ENCODE data around the gene SLCO3A1.

The SLCO3A1 gene

DNA sequence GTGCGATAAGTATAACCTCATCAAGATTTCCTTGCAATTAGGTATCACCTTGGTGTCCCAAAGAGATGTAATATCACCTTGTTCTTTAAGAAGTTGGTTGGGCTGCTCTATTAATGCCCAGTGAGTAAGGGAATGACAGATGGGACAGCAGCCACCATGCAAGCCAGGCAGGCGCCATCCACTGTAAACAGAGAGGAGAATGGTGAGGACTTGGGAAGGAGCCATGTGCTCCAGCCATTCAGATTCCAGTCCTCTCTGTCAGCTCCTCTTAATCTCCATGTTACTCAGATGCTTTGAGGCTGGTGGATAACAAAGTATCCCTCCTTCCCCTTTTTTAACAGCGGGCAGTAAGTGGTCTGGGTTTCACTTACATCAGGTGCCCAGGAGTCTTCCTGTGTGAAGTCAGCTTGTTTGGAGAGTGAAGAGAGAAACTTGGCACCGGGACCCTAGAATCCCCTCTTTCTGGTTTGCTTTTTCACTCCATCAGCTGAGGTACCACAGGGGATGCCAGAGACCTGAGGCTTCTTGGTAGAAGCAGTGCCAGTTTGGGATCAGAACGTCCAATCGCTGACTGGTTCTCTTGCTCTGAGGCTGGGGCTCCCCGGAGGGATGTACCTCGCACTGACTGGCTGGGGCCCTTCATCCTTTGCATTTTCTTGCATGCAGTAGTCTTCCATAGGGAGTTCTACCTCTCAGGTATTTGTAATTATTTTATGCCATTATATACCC, 29.5 kb downstream of the SLCO3A1 start:
- no peak for DNase-seq (ENCODE audit: low read depth in 2 of 2)

DNA sequence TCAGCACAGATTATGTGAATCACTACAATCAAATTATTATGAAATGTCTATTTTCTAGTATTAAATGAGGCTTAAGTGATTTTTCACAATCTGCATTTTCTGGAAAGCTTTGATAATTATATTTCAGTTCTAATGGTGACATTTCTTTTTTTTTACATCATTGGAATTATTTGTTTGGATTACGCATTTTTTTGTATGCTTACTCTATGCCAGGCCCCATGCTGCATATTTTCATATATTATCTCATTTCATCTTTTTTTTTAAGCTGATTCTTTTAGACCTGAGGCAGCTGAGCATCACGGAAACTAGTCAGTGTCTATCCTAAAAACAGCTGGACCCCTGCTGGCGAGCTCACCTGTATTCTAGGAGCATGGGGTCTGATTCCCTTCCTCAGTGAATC, 31.1 kb downstream of the SLCO3A1 start:
- no peak for DNase-seq (ENCODE audit: low read depth in 2 of 2)

GRCh38 chr15:91885054-91885453, 31.5 kb downstream of the SLCO3A1 start:
- DNase-seq (ENCODE audit: low read depth in 2 of 2): no peak

GRCh38 chr15:91885714-91886270, 32.3 kb downstream of the SLCO3A1 start:
- peak in 1 of 2 donors; percentile 6 for DNase-seq (ENCODE audit: low read depth in 2 of 2)

- DNase-seq (ENCODE audit: low read depth in 2 of 2): no peak
Measured at GRCh38 chr15:91886878-91887277, 33.4 kb downstream of the SLCO3A1 start.

GRCh38 chr15:91887321-91887720, 33.8 kb downstream of the SLCO3A1 start:
- no peak for DNase-seq (ENCODE audit: low read depth in 2 of 2)

DNA sequence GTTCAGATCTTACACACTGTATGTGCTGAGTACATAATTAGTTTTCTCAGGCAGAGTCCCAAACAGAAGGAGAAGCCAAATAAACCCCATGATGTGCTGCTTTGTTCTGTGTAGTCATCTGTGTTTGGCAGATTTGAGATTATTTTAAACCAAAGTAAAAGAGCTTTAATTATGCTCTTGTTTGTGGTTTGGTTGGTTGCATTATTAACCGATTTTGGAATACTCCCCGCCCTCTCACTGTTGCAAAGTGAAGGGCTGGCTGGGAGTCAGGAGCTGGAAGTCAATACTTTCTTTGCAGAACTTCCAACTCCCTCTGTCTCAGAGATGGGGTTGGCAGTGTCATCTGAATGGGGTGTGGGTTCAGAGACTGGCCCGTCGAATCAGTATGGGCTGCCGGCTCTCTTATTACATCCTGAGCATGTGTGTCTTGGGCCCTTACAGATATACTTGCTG, 34.4 kb downstream of the SLCO3A1 start:
- DNase-seq (ENCODE audit: low read depth in 2 of 2): no peak

DNA sequence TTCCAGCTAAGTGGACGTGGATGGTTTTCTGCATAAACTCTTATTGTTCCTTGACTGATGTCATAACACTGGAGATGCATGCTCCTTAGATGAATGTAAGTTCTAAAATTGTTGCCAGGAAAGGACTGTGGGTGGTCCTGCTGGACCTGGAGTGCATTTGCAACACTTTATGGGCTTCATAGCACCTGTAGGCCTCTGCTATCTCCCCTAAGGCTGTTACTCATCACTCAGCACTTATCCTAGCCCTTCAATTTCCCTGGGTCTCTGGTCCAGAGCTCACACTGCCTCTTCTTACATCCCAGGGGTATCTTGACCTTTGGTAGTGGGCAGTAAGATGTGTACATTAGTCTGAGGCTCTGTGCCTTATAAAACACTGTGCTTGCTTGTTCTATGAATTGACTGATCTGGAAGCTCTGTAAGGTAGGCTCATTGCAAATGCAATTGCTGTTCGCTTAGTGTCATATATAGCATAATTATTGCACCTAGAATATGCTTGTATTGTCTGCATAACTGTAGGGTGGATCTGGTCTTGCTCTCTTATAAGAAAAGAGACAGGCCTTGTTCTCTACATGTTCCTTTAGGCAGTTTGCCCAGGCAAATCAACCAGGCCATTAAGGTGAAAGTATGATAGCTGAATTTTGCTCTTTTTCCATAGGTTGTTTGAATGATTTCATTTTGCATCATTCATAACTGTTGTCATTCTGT, 35.8 kb downstream of the SLCO3A1 start:
- no peak for DNase-seq (ENCODE audit: low read depth in 2 of 2)

- no peak for DNase-seq (ENCODE audit: low read depth in 2 of 2)
Measured at GRCh38 chr15:91890614-91891013, 37.1 kb downstream of the SLCO3A1 start.

DNA sequence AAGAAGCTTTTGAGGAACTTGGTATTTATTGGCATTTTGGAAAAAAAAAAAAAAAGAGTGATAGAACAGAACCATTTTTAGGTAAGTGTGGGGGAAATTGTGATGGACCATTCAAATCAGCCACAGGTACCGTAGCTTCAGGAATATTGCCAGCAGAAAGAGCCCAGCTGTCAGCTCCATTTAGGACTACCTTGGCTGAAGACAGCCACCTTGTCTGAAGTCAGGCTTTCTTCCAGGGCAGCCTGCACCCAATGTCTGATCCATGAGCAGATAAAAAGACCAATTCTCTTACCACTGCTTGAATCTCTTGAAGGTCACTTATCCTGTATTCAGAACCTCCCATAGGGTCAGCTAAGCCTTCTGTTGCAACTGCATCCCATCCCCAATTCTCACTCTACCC, 37.6 kb downstream of the SLCO3A1 start:
- DNase-seq (ENCODE audit: low read depth in 2 of 2): no peak

GRCh38 chr15:91891788-91892345, 38.4 kb downstream of the SLCO3A1 start:
- DNase-seq (ENCODE audit: low read depth in 2 of 2): no peak

- DNase-seq (ENCODE audit: low read depth in 2 of 2): no peak
Measured at GRCh38 chr15:91892436-91892835, 38.9 kb downstream of the SLCO3A1 start.

GRCh38 chr15:91894606-91895005, 41.1 kb downstream of the SLCO3A1 start:
- no peak for DNase-seq (ENCODE audit: low read depth in 2 of 2)

DNA sequence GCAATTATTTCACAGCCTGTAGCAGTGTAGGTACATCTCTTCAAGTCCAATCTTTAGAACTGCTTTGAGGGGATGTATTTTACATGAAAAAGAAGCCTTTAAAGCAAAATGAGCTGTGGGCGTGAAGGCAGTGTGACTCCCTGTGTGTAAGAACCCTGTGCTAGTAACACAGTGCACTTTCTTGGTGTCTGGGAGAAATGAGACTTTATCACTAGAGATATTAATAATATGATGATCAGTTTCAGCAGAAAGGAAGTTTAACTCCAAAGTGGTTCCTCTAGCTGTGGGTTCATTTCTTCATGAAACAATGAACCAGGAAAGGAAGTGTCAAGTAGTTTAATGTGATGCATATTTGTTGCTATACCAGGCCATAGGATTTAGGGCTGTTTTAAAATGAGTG, 41.5 kb downstream of the SLCO3A1 start:
- DNase-seq (ENCODE audit: low read depth in 2 of 2): no peak

DNA sequence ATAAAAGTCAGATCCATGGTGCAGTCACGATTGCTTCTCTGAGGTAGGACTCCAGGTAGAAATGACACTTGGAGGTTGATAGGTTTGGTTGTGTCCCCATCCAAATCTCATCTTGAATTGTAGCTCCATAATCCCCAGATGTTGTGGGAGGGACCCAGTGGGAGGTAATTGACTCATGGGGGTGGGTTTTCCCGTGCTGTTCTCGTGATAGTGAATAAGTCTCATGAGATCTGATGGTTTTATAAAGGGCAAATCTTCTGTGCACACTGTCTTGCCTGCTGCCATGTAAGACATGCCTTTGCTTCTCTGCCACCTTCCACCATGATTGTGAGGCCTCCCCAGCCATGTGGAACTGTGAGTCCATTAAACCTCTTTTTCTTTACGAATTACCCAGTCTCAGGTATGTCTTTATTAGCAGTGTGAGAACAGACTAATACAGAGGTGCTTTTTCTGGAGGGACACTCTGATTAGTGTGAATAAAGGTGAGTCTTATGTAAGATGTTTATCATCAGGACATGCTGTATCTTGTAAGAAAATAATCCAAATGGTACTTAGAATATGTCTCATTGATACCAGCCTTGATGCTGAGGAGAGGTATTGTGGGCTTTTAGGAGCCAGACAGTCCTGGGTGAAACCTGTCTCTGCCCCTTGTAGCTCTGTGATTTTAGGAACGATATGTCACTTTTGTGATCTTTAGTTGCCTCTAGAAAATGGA, 43.0 kb downstream of the SLCO3A1 start:
- no peak for DNase-seq (ENCODE audit: low read depth in 2 of 2)

- no peak for DNase-seq (ENCODE audit: low read depth in 2 of 2)
Measured at GRCh38 chr15:91897585-91898372, 44.3 kb downstream of the SLCO3A1 start.

- DNase-seq (ENCODE audit: low read depth in 2 of 2): no peak
Measured at GRCh38 chr15:91898843-91899242, 45.3 kb downstream of the SLCO3A1 start.

DNA sequence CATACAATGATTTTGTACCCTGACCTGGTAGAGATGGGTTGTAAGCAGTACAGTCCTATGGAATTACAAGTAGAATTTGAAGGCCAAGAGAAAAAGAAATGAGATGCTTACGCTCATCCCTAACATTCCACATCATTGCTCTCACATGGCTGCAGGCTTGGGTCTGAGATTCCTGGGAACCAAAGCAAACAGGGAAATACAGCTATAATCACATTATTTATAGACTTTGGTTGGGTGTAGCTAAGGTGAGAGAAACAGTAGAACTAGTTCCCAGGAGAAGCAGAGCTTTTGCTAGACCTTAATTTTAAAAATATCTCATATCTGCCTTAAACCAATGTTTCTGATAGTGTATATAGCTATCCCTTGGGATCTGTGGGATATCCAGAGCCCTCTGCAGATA, 51.4 kb downstream of the SLCO3A1 start:
- DNase-seq (ENCODE audit: low read depth in 2 of 2): no peak

- no peak for DNase-seq (ENCODE audit: low read depth in 2 of 2)
Measured at GRCh38 chr15:91908391-91908790, 54.9 kb downstream of the SLCO3A1 start.

GRCh38 chr15:91909111-91909510, 55.6 kb downstream of the SLCO3A1 start:
- no peak for DNase-seq (ENCODE audit: low read depth in 2 of 2)

GRCh38 chr15:91909574-91909973, 56.1 kb downstream of the SLCO3A1 start:
- DNase-seq (ENCODE audit: low read depth in 2 of 2): no peak

All from activated CD4-positive, alpha-beta T cell treated with anti-CD3 and anti-CD28 coated beads for 24 hours (primary cell).